Karpas-422 (cell line): ENCODE data around the gene ZBTB17. TPM values are rescaled to one million over a fixed set of nuclear protein-coding genes. Genes with fewer than 3 reads are reported as not detected.
A peak's percentile ranks its signal among the peaks of the same experiment; 100 is the strongest.

Experiments
- DNase-seq: peaks from one replicate; pipeline ENCODE4 v3.0.0-alpha.2; 2015
- H2AFZ ChIP-seq: fragments of 200-600 bp; sonication (generic); 2 replicates; pipeline ENCODE4 v1.6.1; 2014; ENCODE audit warnings: antibody characterized with exemption, low read length, mixed read lengths
- H3K27ac ChIP-seq: fragments of 200-600 bp; sonication (generic); 2 replicates; pipeline ENCODE4 v1.5.1; 2014; ENCODE audit warnings: mild to moderate bottlenecking, low read length, moderate library complexity
- H3K27me3 ChIP-seq: fragments of 200-600 bp; sonication (generic); 2 replicates; pipeline ENCODE4 v1.6.1; 2014; ENCODE audit warnings: low read length, mixed read lengths
- H3K36me3 ChIP-seq: fragments of 200-600 bp; sonication (generic); 2 replicates; pipeline ENCODE4 v1.6.1; 2014; ENCODE audit warnings: low read length, mixed read lengths; ENCODE audit not compliant: insufficient read depth
- H3K4me1 ChIP-seq: fragments of 200-600 bp; sonication (generic); 2 replicates; pipeline ENCODE4 v1.6.1; 2014; ENCODE audit warnings: mild to moderate bottlenecking, low read length, mixed read lengths
- H3K4me2 ChIP-seq: fragments of 200-600 bp; sonication (generic); 2 replicates; pipeline ENCODE4 v1.6.1; 2014; ENCODE audit warnings: low read length, low read depth, mild to moderate bottlenecking; ENCODE audit not compliant: poor library complexity, severe bottlenecking
- H3K4me3 ChIP-seq: fragments of 200-600 bp; sonication (generic); 2 replicates; pipeline ENCODE4 v1.5.1; 2014; ENCODE audit warnings: mild to moderate bottlenecking, antibody characterized with exemption, low read length, mixed read lengths
- H3K79me2 ChIP-seq: fragments of 200-600 bp; sonication (generic); 2 replicates; pipeline ENCODE4 v1.6.1; 2014; ENCODE audit warnings: mild to moderate bottlenecking, low read length, mixed read lengths
- H3K9ac ChIP-seq: fragments of 200-600 bp; sonication (generic); 2 replicates; pipeline ENCODE4 v1.6.0; 2014; ENCODE audit warnings: low read length
- H3K9me2 ChIP-seq: fragments of 200-600 bp; sonication (generic), shearing (Covaris generic); replicated peaks from 2 replicates; pipeline ENCODE4 v1.6.0; 2014; ENCODE audit warnings: mild to moderate bottlenecking, low read length, moderate library complexity; ENCODE audit not compliant: insufficient read depth
- H3K9me3 ChIP-seq: fragments of 300-700, 200-600 bp; sonication (generic); 2 replicates; pipeline ENCODE4 v1.6.1; 2014; ENCODE audit warnings: low read length, mixed read lengths
- H4K20me1 ChIP-seq: fragments of 200-600 bp; sonication (generic); 2 replicates; pipeline ENCODE4 v1.6.1; 2014; ENCODE audit warnings: mild to moderate bottlenecking, antibody characterized with exemption, low read length, low read depth; ENCODE audit not compliant: insufficient read depth
- total RNA-seq: library from RNA; depleted of rRNA; stranded (reverse); fragments of >200 nt; shearing (Covaris generic); gene quantifications from 2 replicates; pipeline ENCODE4 v1.2.3, GENCODE V29; 2014; ENCODE audit warnings: low replicate concordance

The ZBTB17 gene
- total RNA-seq, 1 experiment from 2014 or later = 25.9 TPM

GRCh38 chr1:15952317-15953258 is 23.3 kb downstream of the ZBTB17 start:
- Histone ChIP-seq H2AFZ (no peak overlapping the region), H3K36me3 (peaks cover 6% of the 10 kb centered on the region; the same call in 1 of the 2 replicates), H3K4me1 (peaks cover 37% of the 10 kb centered on the region), H3K27me3 (no peaks in the 10 kb centered on the region), H3K79me2 (peaks cover 22% of the 10 kb centered on the region), H3K9me3 (no peaks in the 10 kb centered on the region), H3K4me3 (no peak overlapping the region), H4K20me1 (peaks cover 10% of the 10 kb centered on the region; the same call in 1 of the 2 replicates), H3K27ac (no peak overlapping the region), H3K4me2 (no peak overlapping the region), H3K9ac (no peak overlapping the region), H3K9me2 (no peaks in the 10 kb centered on the region)
- no peak for DNase-seq

GRCh38 chr1:15951341-15952153 is 24.4 kb downstream of the ZBTB17 start:
- H3K4me2 ChIP-seq = no peak overlapping the region
- no peak overlapping the region for H3K4me3 ChIP-seq
- peaks cover 21% of the 10 kb centered on the region for H3K79me2 ChIP-seq
- H2AFZ ChIP-seq = no peak overlapping the region
- no peak overlapping the region for H3K27ac ChIP-seq
- H4K20me1 ChIP-seq = peaks cover 11% of the 10 kb centered on the region; the same call in 1 of the 2 replicates
- H3K9ac ChIP-seq = no peak overlapping the region
- H3K9me3 ChIP-seq = no peaks in the 10 kb centered on the region
- H3K9me2 ChIP-seq = no peaks in the 10 kb centered on the region
- no peak for DNase-seq
- peaks cover 6% of the 10 kb centered on the region; the same call in 1 of the 2 replicates for H3K36me3 ChIP-seq
- no peaks in the 10 kb centered on the region for H3K27me3 ChIP-seq
- peaks cover 39% of the 10 kb centered on the region for H3K4me1 ChIP-seq

- no peak overlapping the region for H3K4me3 ChIP-seq
- peak overlapping the region; percentile 33; the same call in 1 of the 2 replicates for H3K9ac ChIP-seq
- no peaks in the 10 kb centered on the region for H3K27me3 ChIP-seq
- H3K9me3 ChIP-seq = no peaks in the 10 kb centered on the region
- H4K20me1 ChIP-seq = peaks cover 11% of the 10 kb centered on the region; the same call in 1 of the 2 replicates
- no peak overlapping the region for H3K27ac ChIP-seq
- peaks cover 21% of the 10 kb centered on the region for H3K79me2 ChIP-seq
- peaks cover 39% of the 10 kb centered on the region for H3K4me1 ChIP-seq
- no peak overlapping the region for H3K4me2 ChIP-seq
- no peaks in the 10 kb centered on the region for H3K9me2 ChIP-seq
- no peak overlapping the region for H2AFZ ChIP-seq
- no peak for DNase-seq
- H3K36me3 ChIP-seq = peaks cover 6% of the 10 kb centered on the region; the same call in 1 of the 2 replicates
These were observed 25.1 kb downstream of the ZBTB17 start for GRCh38 chr1:15950763-15951295.

GRCh38 chr1:15950302-15950701 is 25.6 kb downstream of the ZBTB17 start:
- no peaks in the 10 kb centered on the region for H3K9me2 ChIP-seq
- H3K9me3 ChIP-seq = no peaks in the 10 kb centered on the region
- peak overlapping the region; percentile 33; the same call in 1 of the 2 replicates for H3K9ac ChIP-seq
- no peaks in the 10 kb centered on the region for H3K27me3 ChIP-seq
- peaks cover 39% of the 10 kb centered on the region for H3K4me1 ChIP-seq
- H3K27ac ChIP-seq = no peak overlapping the region
- peak overlapping the region; percentile 45 for H3K4me2 ChIP-seq
- peaks cover 11% of the 10 kb centered on the region; the same call in 1 of the 2 replicates for H4K20me1 ChIP-seq
- peaks cover 6% of the 10 kb centered on the region; the same call in 1 of the 2 replicates for H3K36me3 ChIP-seq
- H3K4me3 ChIP-seq = no peak overlapping the region
- H3K79me2 ChIP-seq = peaks cover 21% of the 10 kb centered on the region
- DNase-seq = no peak
- H2AFZ ChIP-seq = no peak overlapping the region

GRCh38 chr1:15949453-15950245 is 26.3 kb downstream of the ZBTB17 start:
- Histone ChIP-seq H3K36me3 (peaks cover 6% of the 10 kb centered on the region; the same call in 1 of the 2 replicates), H3K4me2 (peak overlapping the region; percentile 45), H3K9ac (peak overlapping the region; percentile 33; the same call in 1 of the 2 replicates), H4K20me1 (peaks cover 11% of the 10 kb centered on the region; the same call in 1 of the 2 replicates), H2AFZ (no peak overlapping the region), H3K27me3 (no peaks in the 10 kb centered on the region), H3K9me2 (no peaks in the 10 kb centered on the region), H3K4me1 (peaks cover 39% of the 10 kb centered on the region), H3K27ac (no peak overlapping the region), H3K79me2 (peaks cover 20% of the 10 kb centered on the region), H3K4me3 (no peak overlapping the region), H3K9me3 (no peaks in the 10 kb centered on the region)
- DNase-seq = peak; percentile 73

DNA sequence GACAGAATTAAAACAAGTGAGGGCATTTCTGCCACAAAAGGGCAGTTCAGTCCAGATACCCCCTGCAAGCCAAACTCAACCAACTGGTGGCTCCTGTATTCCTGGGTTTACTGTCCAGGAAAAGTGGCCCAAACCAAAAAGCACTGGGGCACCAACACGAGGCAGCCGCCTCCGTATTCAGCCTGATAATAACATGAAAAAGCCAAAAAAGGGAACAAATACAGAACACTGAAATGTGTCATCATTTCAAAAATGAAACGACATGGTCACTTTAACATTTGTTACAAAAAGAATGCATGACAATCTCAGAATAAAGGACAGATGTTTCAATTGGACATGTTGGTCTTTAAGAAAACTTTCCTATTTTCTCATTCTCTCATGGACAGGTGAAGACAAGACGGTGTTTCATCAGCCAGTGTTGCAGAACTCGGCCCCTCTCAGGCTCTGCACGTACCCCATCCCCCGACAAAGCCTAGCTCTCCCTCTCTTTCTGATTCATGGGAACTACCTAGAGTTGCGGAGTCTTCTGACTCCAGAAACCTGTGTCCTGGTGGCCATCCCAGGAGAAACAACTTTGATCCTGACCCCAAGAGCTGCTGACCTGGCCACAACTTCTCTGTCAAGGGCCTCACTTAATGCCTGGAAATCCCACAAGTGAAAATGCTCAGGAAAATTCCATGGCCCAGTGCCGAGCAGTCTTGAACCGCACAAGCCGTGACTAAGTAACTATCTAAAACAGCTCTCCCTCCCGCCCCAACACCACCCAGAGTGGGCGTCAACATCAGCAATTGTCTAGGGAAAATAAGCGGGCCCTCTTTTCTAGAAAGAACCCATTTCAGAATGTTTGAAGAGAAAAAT is 27.1 kb downstream of the ZBTB17 start:
- peaks cover 11% of the 10 kb centered on the region; the same call in 1 of the 2 replicates for H4K20me1 ChIP-seq
- peaks cover 39% of the 10 kb centered on the region for H3K4me1 ChIP-seq
- no peak overlapping the region for H3K27ac ChIP-seq
- H3K79me2 ChIP-seq = peaks cover 12% of the 10 kb centered on the region
- H3K27me3 ChIP-seq = no peaks in the 10 kb centered on the region
- peaks cover 2% of the 10 kb centered on the region; the same call in 1 of the 2 replicates for H3K36me3 ChIP-seq
- H3K4me3 ChIP-seq = no peak overlapping the region
- H3K9me2 ChIP-seq = no peaks in the 10 kb centered on the region
- DNase-seq = no peak
- H3K4me2 ChIP-seq = peak overlapping the region; percentile 45
- no peak overlapping the region for H2AFZ ChIP-seq
- no peaks in the 10 kb centered on the region for H3K9me3 ChIP-seq
- no peak overlapping the region for H3K9ac ChIP-seq
